PC-9 (cell line): Measurements from ENCODE around the gene ROGDI. TPM values are rescaled to one million over a fixed set of nuclear protein-coding genes. Genes with fewer than 3 reads are reported as not detected.

Experiments
- BruUV-seq: library from RNA; stranded (reverse); fragments of 400-500 nt; replicated peaks from 2 replicates; lab custom pipeline; 2021; lab: Mats Ljungman, UMichigan
- CTCF ChIA-PET: fragments of 300-600 bp; sonication (Branson Sonifier 250); formaldehyde crosslinking; loops from one replicate; lab custom pipeline; 2022; ENCODE audit warnings: antibody characterized with exemption; lab: Charles Lee
- POLR2A ChIA-PET: fragments of 300-600 bp; sonication (Branson Sonifier 250); formaldehyde crosslinking; loops from one replicate; lab custom pipeline; 2022; ENCODE audit warnings: antibody characterized with exemption; ENCODE audit not compliant: unreplicated experiment; lab: Charles Lee
- DNase-seq, 2 experiments: peaks; one replicate each; pipeline versions ENCODE4 v3.0.0 to v3.0.0-alpha.2; 2015 to 2022; ENCODE audit warnings: mixed read lengths in 1 of 2
- H2AFZ ChIP-seq: fragments of 200-600 bp; sonication (generic); 2 replicates; pipeline ENCODE4 v1.8.1; 2017; ENCODE audit warnings: antibody characterized with exemption
- H3F3A ChIP-seq: fragments of 200-600 bp; sonication (generic); 2 replicates; pipeline ENCODE4 v1.8.1; 2017; ENCODE audit warnings: antibody characterized with exemption, mild to moderate bottlenecking, low read depth; ENCODE audit not compliant: insufficient read depth
- H3K27ac ChIP-seq: fragments of 200-600 bp; sonication (generic); 2 replicates; pipeline ENCODE4 v1.6.1; 2016; ENCODE audit warnings: mixed run types
- H3K27me3 ChIP-seq: fragments of 200-600 bp; sonication (generic); 2 replicates; pipeline ENCODE4 v1.6.1; 2016; ENCODE audit warnings: low read depth, mixed run types; ENCODE audit not compliant: insufficient read depth
- H3K36me3 ChIP-seq: fragments of 200-600 bp; sonication (generic); 2 replicates; pipeline ENCODE4 v1.6.1; 2016; ENCODE audit warnings: low read depth, mixed run types
- H3K4me1 ChIP-seq: fragments of 200-600 bp; sonication (generic); replicated peaks from 2 replicates; pipeline ENCODE4 v1.6.1; 2016; ENCODE audit warnings: mixed run types; ENCODE audit not compliant: insufficient read depth
- H3K4me2 ChIP-seq: fragments of 200-600 bp; sonication (generic); 2 replicates; pipeline ENCODE4 v1.6.1; 2017; ENCODE audit warnings: mixed run types
- H3K4me3 ChIP-seq: fragments of 200-600 bp; sonication (generic); 2 replicates; pipeline ENCODE4 v1.6.1; 2016; ENCODE audit warnings: mixed run types
- H3K79me2 ChIP-seq: fragments of 200-600 bp; sonication (generic); 2 replicates; pipeline ENCODE4 v1.6.1; 2017; ENCODE audit warnings: low read depth, mixed run types
- H3K9me2 ChIP-seq: fragments of 200-600 bp; sonication (generic); 2 replicates; pipeline ENCODE4 v1.8.1; 2017; ENCODE audit warnings: mild to moderate bottlenecking; ENCODE audit not compliant: insufficient read depth
- H3K9me3 ChIP-seq: fragments of 200-600 bp; sonication (generic); 2 replicates; pipeline ENCODE4 v1.8.1; 2016; ENCODE audit warnings: low read depth; ENCODE audit not compliant: insufficient read depth
- H4K20me1 ChIP-seq: fragments of 200-600 bp; sonication (generic); 2 replicates; pipeline ENCODE4 v1.8.1; 2017; ENCODE audit not compliant: insufficient read depth
- EZH2 ChIP-seq: fragments of 200-600 bp; sonication (generic); IDR thresholded peaks from 2 replicates; pipeline ENCODE4 v1.8.0; 2017; ENCODE audit warnings: antibody characterized with exemption, low read depth
- intact Hi-C: fragments of 100-400 bp; cut with micrococcal nuclease; formaldehyde crosslinking; loops from one replicate; pipeline ENCODE4 v1.10.0; 2022; ENCODE audit not compliant: unreplicated experiment
- total RNA-seq: library from RNA; stranded (reverse); gene quantifications from 2 replicates; pipeline ENCODE4 v1.2.3, GENCODE V29; 2021
- TF ChIP-seq, protein P1 (sequence below): fragments of 200-600 bp; sonication (generic); conservative IDR thresholded peaks from 2 replicates; pipeline ENCODE4 v1.6.1; 2017; ENCODE audit warnings: mixed run types, antibody characterized with exemption, mild to moderate bottlenecking, moderate library complexity

Gene ROGDI
- total RNA-seq, 1 experiment from 2014 or later: 40.8 TPM

GRCh38 chr16:4825196-4825595, 22.8 kb upstream of the ROGDI start:
- Histone ChIP-seq H3K36me3 (peaks cover 31% of the 10 kb centered on the region), H3K4me1 (no peaks in the 10 kb centered on the region), H3K4me2 (no peak overlapping the region), H3K9me2 (no peaks in the 10 kb centered on the region), H2AFZ (no peak overlapping the region), H3K9me3 (no peaks in the 10 kb centered on the region), H3K79me2 (no peaks in the 10 kb centered on the region), H3K27ac (no peak overlapping the region), H3K27me3 (no peaks in the 10 kb centered on the region), H4K20me1 (peaks cover 6% of the 10 kb centered on the region; the same call in 1 of the 2 replicates), H3F3A (no peaks in the 10 kb centered on the region), H3K4me3 (no peak overlapping the region)
- ChIA-PET POLR2A (no interaction called here), CTCF (no interaction called here)
- BruUV-seq: no TSS peak
- TF ChIP-seq, protein P1, sequence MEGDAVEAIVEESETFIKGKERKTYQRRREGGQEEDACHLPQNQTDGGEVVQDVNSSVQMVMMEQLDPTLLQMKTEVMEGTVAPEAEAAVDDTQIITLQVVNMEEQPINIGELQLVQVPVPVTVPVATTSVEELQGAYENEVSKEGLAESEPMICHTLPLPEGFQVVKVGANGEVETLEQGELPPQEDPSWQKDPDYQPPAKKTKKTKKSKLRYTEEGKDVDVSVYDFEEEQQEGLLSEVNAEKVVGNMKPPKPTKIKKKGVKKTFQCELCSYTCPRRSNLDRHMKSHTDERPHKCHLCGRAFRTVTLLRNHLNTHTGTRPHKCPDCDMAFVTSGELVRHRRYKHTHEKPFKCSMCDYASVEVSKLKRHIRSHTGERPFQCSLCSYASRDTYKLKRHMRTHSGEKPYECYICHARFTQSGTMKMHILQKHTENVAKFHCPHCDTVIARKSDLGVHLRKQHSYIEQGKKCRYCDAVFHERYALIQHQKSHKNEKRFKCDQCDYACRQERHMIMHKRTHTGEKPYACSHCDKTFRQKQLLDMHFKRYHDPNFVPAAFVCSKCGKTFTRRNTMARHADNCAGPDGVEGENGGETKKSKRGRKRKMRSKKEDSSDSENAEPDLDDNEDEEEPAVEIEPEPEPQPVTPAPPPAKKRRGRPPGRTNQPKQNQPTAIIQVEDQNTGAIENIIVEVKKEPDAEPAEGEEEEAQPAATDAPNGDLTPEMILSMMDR: no peak
- TF ChIP-seq EZH2: no peak
- no peak for DNase-seq
- intact Hi-C loops: no loop called here

DNA sequence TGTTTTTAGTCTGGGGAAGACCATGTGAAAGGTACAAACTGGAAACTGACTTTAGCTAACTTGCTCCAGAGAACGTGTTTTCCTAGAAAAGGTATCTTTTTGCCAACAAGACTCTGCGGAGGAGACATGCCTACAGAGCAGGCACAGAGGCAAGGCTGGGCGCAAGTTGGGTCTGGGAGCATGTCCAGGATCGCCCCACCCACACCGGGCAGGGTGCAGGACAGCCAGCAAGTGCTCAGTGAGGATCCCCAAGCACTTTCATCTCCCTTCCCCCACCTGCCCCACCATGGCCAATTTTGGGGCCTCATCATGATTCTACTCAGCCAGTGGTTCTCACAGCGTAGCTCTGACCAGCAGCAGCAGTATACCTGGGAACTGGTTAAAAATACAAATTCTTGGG, 18.2 kb upstream of the ROGDI start:
- Histone ChIP-seq H2AFZ (no peak overlapping the region), H3K36me3 (peaks cover 29% of the 10 kb centered on the region), H3K27me3 (no peaks in the 10 kb centered on the region), H4K20me1 (no peaks in the 10 kb centered on the region), H3K4me3 (no peak overlapping the region), H3K4me1 (no peaks in the 10 kb centered on the region), H3K9me3 (no peaks in the 10 kb centered on the region), H3K4me2 (no peak overlapping the region), H3F3A (no peaks in the 10 kb centered on the region), H3K27ac (no peak overlapping the region), H3K79me2 (no peaks in the 10 kb centered on the region), H3K9me2 (no peaks in the 10 kb centered on the region)
- no TSS peak for BruUV-seq
- intact Hi-C loops: no loop called here
- no peak for DNase-seq
- ChIA-PET POLR2A (interaction anchor here (0.6 kb wide), 1 partner anchor 110 kb away, joined by 6 read pairs; no protein-coding TSS in a partner anchor), CTCF (no interaction called here)
- no peak for TF ChIP-seq EZH2
- TF ChIP-seq, protein P1: no peak

- BruUV-seq: no TSS peak
- no peak for DNase-seq
- H3F3A ChIP-seq: peaks cover 10% of the 10 kb centered on the region
- CTCF ChIA-PET: interaction anchor here (0.6 kb wide), 2 partner anchors 119 to 291 kb away, joined by 7 to 9 read pairs; no protein-coding TSS in a partner anchor
- no peak overlapping the region for H3K4me2 ChIP-seq
- no peaks in the 10 kb centered on the region for H3K27me3 ChIP-seq
- H3K36me3 ChIP-seq: peaks cover 10% of the 10 kb centered on the region; the same call in 1 of the 2 replicates
- H3K9me2 ChIP-seq: no peaks in the 10 kb centered on the region
- H2AFZ ChIP-seq: no peak overlapping the region
- no peaks in the 10 kb centered on the region; the same call in 1 of the 2 replicates for H4K20me1 ChIP-seq
- TF ChIP-seq, protein P1: no peak
- no peaks in the 10 kb centered on the region for H3K79me2 ChIP-seq
- no peak overlapping the region for H3K4me3 ChIP-seq
- H3K9me3 ChIP-seq: no peaks in the 10 kb centered on the region
- intact Hi-C loops: no loop called here
- no peak overlapping the region for H3K27ac ChIP-seq
- POLR2A ChIA-PET: no interaction called here
- H3K4me1 ChIP-seq: no peaks in the 10 kb centered on the region
Observed at GRCh38 chr16:4814542-4815173, 12.2 kb upstream of the ROGDI start.
